ENCODE measurements around the gene ARL6IP4.
"Not testable (repeated sequence)": the region's sequence is repeated elsewhere in the genome, so short reads cannot be mapped to it uniquely, and the experiment has no call there.

Gene ARL6IP4

GRCh38 chr12:123013185-123014095 is 33.0 kb downstream of the ARL6IP4 start:
- no peak for DNase-seq

- DNase-seq: not testable (repeated sequence)
Measured at GRCh38 chr12:123014473-123014872, 34.0 kb downstream of the ARL6IP4 start.

GRCh38 chr12:123017753-123018152 is 37.3 kb downstream of the ARL6IP4 start:
- DNase-seq: no peak

GRCh38 chr12:123019841-123020138 is 39.3 kb downstream of the ARL6IP4 start:
- no peak for DNase-seq

- no peak for DNase-seq
Measured at GRCh38 chr12:123021688-123022604, 41.5 kb downstream of the ARL6IP4 start.

- DNase-seq: no peak
Measured at GRCh38 chr12:123022846-123023245, 42.4 kb downstream of the ARL6IP4 start.

GRCh38 chr12:123024819-123025391 is 44.4 kb downstream of the ARL6IP4 start:
- DNase-seq: no peak

- DNase-seq: no peak
Measured at GRCh38 chr12:123026094-123026853, 45.8 kb downstream of the ARL6IP4 start.

GRCh38 chr12:123027726-123028445 is 47.4 kb downstream of the ARL6IP4 start:
- DNase-seq: no peak

- no peak for DNase-seq
Measured at GRCh38 chr12:123028475-123028874, 48.0 kb downstream of the ARL6IP4 start.

- DNase-seq: no peak
Measured at GRCh38 chr12:123029550-123029949, 49.1 kb downstream of the ARL6IP4 start.

- no peak for DNase-seq
Measured at GRCh38 chr12:123030686-123031085, 50.2 kb downstream of the ARL6IP4 start.

GRCh38 chr12:123031171-123031845 is 50.8 kb downstream of the ARL6IP4 start:
- no peak for DNase-seq
